ENCODE measurements around the gene LRRC8D.

GRCh38 chr1:89953929-89954328, 133.1 kb downstream of the LRRC8D start:
- TF ChIP-seq EZH2 (IDR thresholded peaks at IDR 0.05) = no peak
- TF ChIP-seq POLR2AphosphoS5 (IDR thresholded peaks at IDR 0.05; ENCODE audit: borderline replicate concordance, low read depth, low read length) = no peak
- TF ChIP-seq FOXP2 (optimal IDR thresholded peaks at IDR 0.05; ENCODE audit: control extremely low read depth, extremely low read length, insufficient read depth) = no peak
